ENCODE results near the gene HS1BP3. TPM values are rescaled to one million over a fixed set of nuclear protein-coding genes. Genes with fewer than 3 reads are reported as not detected.

HS1BP3 gene
- total and polyA plus RNA-seq, 2 of the 13 experiments (the other 11 are each of a cell fraction or from before 2014, with no cell fraction given) = 15.2 to 22.0 TPM

GRCh38 chr2:20592106-20593071 lies 58.5 kb downstream of the HS1BP3 start (continued):
- TF ChIP-seq AHR (CRISPR knock-in tag; IDR thresholded peaks at IDR 0.05) = peak; percentile 34; the same call in 1 of the 2 replicates
- TF ChIP-seq FOXP4 (CRISPR knock-in tag; IDR thresholded peaks at IDR 0.05) = no peak
- TF ChIP-seq PLRG1 (conservative IDR thresholded peaks at IDR 0.05) = no peak
- no peak; a peak in 1 of 4 replicates for TF ChIP-seq NR2F1 (CRISPR knock-in tag; IDR thresholded peaks at IDR 0.05)
- no peak for TF ChIP-seq ZEB1 (IDR thresholded peaks at IDR 0.05; ENCODE audit: insufficient replicate concordance, low read depth)
- TF ChIP-seq ZNF597 (CRISPR knock-in tag; IDR thresholded peaks at IDR 0.05) = no peak
- TF ChIP-seq ATF2 (CRISPR knock-in tag; IDR thresholded peaks at IDR 0.05) = peak; percentile 59; the same call in 1 of the 2 replicates
- TF ChIP-seq AGO2 (optimal IDR thresholded peaks at IDR 0.05; ENCODE audit: low read depth, low read length) = peak; percentile 51
- TF ChIP-seq ZMAT3 (CRISPR knock-in tag; conservative IDR thresholded peaks at IDR 0.05) = no peak
- TF ChIP-seq RBFOX2 (IDR thresholded peaks at IDR 0.05; ENCODE audit: low read depth, low read length) = peak; percentile 78
- TF ChIP-seq THAP11 (CRISPR knock-in tag; IDR thresholded peaks at IDR 0.05) = no peak
- TF ChIP-seq GTF2F1 (IDR thresholded peaks at IDR 0.05; ENCODE audit: low read length) = no peak
- no peak for TF ChIP-seq ZFP37 (CRISPR knock-in tag; IDR thresholded peaks at IDR 0.05; ENCODE audit: borderline replicate concordance)
- TF ChIP-seq ZNF792 (CRISPR knock-in tag; IDR thresholded peaks at IDR 0.05) = no peak
- 0 out of 2 replicates have a peak, but pooled peaks have one; percentile 33 for TF ChIP-seq CBX5 (CRISPR knock-in tag; IDR thresholded peaks at IDR 0.05; ENCODE audit: borderline replicate concordance)
- TF ChIP-seq TFDP1 (CRISPR knock-in tag; IDR thresholded peaks at IDR 0.05; ENCODE audit: borderline replicate concordance) = peak; percentile 69; the same call in 1 of the 2 replicates
- peak; percentile 65; the same call in 1 of the 2 replicates for TF ChIP-seq MLX (CRISPR knock-in tag; IDR thresholded peaks at IDR 0.05)
- no peak; a peak in 1 of 4 replicates for TF ChIP-seq EP300 (IDR thresholded peaks at IDR 0.05; ENCODE audit: low read depth in 2 of 2, low read length in 2 of 2)
- TF ChIP-seq EP300 (CRISPR knock-in tag; IDR thresholded peaks at IDR 0.05; ENCODE audit: borderline replicate concordance) = peak; percentile 50; the same call in 1 of the 2 replicates
- TF ChIP-seq HNF4A (CRISPR knock-in tag; IDR thresholded peaks at IDR 0.05) = 0 out of 2 replicates have a peak, but pooled peaks have one; percentile 13
- peak; percentile 45 for TF ChIP-seq ELF3 (CRISPR knock-in tag; IDR thresholded peaks at IDR 0.05)
- TF ChIP-seq PITX1 (CRISPR knock-in tag; IDR thresholded peaks at IDR 0.05) = no peak

Data from HepG2 (cell line).